GM13976 (cell line): ENCODE measurements around the gene GSTT2.
"Not testable (repeated sequence)": the region's sequence is repeated elsewhere in the genome, so short reads cannot be mapped to it uniquely, and the experiment has no call there.

Source experiments
- DNase-seq: peaks from one replicate; pipeline ENCODE4 v3.0.0; 2012; ENCODE audit warnings: low spot score
- in situ Hi-C: fragments of 300-500 bp; cut with MboI; formaldehyde crosslinking; loops from one replicate; pipeline ENCODE4 v1.12.0; 2022; ENCODE audit warnings: low sequenced_read_pairs, mixed read lengths, inconsistent platforms; ENCODE audit not compliant: unreplicated experiment
- TF ChIP-seq, protein P1 (sequence below): IDR thresholded peaks from 2 replicates; pipeline ENCODE4 v1.5.1; 2012; ENCODE audit warnings: borderline replicate concordance, mild to moderate bottlenecking; ENCODE audit not compliant: insufficient read depth; ENCODE audit errors: extremely low read depth, missing control alignments, control extremely low read depth

GSTT2 gene

DNA sequence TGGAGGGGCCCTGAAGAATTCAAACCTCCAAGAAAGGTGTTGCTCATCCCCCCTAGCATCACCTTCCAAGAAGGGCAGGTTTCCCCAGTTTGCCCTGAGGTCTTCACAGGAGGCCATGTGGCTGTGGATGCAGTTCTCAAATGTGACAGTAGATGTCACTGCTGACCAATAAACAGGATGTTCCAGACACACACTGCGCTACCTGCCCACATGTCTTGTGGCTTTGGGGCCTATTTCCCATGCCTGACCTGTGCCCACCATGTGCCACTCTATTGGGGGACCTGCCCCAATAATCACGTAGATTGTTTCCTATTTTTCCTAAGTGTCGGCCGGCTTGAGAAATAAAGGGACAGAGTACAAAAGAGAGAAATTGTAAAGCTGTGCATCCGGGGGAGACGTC lies 4.5 kb downstream of the GSTT2 start:
- TF ChIP-seq, protein P1, sequence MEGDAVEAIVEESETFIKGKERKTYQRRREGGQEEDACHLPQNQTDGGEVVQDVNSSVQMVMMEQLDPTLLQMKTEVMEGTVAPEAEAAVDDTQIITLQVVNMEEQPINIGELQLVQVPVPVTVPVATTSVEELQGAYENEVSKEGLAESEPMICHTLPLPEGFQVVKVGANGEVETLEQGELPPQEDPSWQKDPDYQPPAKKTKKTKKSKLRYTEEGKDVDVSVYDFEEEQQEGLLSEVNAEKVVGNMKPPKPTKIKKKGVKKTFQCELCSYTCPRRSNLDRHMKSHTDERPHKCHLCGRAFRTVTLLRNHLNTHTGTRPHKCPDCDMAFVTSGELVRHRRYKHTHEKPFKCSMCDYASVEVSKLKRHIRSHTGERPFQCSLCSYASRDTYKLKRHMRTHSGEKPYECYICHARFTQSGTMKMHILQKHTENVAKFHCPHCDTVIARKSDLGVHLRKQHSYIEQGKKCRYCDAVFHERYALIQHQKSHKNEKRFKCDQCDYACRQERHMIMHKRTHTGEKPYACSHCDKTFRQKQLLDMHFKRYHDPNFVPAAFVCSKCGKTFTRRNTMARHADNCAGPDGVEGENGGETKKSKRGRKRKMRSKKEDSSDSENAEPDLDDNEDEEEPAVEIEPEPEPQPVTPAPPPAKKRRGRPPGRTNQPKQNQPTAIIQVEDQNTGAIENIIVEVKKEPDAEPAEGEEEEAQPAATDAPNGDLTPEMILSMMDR = peak; percentile 35
- DNase-seq = no peak
- in situ Hi-C loops = no loop called here

DNA sequence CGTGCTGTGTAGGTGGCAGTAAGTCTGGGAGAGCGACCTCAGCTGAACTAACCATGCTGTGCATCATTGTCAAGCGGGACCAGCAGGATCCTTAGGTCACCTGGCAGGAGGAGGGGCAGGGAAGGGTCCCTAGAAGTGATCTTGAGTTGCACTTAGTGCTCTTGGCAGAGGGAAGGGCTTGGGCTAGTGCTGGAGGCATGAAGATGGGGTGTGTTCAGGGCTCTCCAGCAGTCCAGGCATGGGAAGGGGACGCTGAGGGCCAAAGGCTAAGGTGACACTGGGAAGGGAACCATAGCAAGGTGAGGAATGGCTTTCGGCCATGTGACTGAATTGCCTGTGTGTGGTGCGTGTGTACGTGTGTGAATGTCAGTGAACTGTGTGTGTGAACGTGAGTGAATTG lies 6.2 kb downstream of the GSTT2 start:
- in situ Hi-C loops, DNase-seq: not testable (repeated sequence)

DNA sequence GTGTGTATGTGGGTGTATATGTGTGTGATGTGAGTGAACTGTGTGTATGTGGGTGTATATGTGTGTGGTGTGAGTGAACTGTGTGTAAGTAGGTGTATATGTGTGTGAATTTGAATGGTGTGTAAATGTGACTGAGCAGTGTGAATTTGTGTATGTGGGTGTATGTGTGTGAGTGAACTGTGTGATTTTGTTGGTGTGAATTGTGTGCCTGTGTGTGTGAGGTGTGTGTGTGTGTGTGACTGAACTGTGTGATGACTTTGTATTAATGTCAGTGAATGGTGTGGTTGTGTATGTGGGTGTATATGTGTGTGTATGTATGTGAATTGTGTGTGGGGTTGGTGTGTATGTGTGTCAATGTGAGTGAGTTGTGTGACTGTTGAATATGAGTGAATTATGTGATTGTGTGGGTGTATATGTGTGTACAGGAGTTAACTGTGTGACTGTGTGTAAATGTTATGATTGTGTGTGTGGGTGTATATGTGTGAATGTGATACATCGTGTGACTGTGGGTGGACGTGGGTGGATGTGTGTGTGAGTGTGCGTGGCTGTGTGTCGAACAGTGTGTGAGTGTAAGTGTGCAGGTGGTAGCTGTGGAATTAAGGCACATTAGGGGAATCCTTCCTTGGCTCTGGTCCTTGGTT lies 6.7 kb downstream of the GSTT2 start:
- in situ Hi-C loops, DNase-seq: not testable (repeated sequence)

DNA sequence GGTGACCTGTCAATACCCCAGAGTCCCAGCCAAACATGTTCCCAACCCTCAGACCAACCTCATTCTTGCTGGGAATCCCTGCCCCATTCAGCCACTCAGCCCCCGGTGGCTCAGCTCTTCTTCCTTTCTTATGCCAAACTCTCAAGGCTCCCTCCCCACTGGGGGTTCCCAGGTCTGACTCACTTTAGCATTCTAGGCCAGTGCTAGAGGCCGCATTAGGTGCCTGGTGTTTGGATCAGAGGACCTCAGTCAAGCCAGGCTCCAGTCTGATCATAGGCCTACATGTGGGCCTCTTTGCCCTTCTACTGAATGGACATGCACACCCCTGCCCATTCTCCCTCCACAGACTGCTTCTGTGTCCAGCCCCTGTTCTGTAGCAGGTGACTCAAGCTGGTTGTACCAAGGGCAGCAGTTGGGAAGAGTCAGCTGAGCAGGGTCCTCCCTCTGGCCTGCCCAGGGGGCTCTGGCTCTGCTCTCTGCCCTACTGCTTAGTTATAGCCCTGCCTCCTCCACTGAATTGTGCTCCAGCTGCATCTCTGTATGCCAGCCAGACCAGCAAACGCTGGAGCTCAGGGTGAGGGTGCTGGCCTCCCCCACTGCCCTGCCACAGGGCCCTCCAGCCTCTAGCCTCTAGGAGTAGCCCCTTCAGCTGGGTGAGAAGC lies 9.8 kb downstream of the GSTT2 start:
- in situ Hi-C loops, DNase-seq: not testable (repeated sequence)

DNA sequence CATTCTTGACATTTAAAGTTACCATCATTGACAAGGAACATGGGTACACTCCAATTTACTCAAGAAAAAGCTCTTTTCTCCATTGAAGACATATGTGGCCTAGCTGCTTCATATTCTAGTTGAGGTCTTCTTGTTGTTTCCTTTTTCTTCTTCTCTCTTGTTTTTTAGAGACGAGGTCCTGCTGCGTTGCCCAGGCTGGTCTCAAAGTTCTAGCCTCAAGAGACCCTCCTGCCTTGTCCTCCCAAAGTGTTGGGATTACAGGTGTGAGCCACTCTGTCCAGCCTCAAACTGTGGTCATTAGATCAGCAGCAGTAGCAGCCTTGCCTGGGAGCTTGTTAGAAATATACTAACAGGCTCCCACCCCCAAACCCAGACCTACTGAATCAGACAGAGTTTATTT lies 13.1 kb downstream of the GSTT2 start:
- DNase-seq, in situ Hi-C loops: not testable (repeated sequence)

DNA sequence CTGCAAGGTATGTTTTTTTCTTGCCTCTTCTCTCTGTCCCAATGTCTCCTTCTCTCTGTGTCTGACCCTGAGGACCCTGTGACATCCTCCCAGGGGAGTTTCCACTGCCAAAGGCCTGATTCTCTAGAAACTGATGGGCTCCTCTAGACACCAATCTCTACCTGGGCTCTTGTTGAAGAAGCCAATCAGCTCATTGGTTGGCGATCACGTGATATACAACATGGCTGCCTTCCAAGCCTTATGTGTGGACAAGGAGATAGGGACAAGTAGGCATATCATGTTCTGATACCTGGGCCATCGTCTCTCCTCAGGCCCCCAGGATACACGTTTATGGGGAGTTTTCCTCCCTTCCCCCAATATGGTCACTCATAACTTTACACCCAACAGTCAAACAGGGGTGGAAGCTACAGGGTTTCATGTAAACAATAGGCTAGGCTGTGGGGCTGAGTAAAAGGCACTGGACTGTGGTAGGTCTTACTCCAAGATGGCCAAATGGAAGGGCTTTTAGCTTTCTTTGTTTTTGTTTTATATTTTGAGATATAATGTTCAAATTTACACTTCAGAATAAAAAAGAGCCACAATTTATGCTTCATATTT lies 13.7 kb downstream of the GSTT2 start:
- DNase-seq, in situ Hi-C loops: not testable (repeated sequence)

DNA sequence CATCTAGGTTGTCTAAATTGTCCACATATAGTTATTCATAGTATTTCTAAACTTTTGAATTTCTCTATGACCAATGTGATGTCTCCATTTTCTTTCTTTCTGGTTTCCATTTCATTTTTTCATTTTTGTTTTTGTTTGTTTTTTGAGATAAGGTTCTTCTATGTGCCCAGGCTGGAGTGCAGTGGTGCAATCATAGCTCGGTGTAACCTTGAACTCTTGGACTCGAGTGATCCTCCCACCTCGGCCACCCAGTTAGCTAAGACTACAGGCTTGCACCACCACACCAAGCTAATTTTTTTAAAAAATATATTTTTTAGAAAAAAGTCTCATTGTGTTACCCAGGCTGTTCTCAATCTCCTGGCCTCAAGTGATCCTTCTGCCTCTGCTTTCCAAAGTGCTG lies 17.2 kb downstream of the GSTT2 start:
- in situ Hi-C loops = no loop called here

DNA sequence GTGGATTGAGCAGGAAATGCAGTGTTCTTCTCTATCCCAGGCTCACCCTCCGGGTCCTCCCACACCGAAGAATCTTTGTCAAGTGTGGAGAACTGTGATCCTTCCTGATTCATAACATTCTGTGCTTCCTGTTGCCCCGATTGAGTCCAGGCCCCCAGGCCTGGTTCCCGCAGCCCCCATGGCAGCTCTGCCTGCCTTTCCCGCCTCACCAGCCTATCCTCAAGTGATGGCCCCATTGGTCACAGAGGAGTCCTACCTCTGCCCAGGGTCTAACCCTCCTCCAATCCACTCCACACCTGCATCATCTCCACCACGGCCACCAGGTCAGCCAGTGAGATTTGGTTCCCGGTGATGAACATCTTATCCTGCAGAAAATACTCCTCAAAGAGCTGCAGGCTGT lies 19.8 kb downstream of the GSTT2 start:
- DNase-seq, in situ Hi-C loops: not testable (repeated sequence)

More for the DNA sequence above, 17.2 kb downstream of the GSTT2 start:
- TF ChIP-seq, protein P1 = no peak
- DNase-seq = no peak

DNA sequence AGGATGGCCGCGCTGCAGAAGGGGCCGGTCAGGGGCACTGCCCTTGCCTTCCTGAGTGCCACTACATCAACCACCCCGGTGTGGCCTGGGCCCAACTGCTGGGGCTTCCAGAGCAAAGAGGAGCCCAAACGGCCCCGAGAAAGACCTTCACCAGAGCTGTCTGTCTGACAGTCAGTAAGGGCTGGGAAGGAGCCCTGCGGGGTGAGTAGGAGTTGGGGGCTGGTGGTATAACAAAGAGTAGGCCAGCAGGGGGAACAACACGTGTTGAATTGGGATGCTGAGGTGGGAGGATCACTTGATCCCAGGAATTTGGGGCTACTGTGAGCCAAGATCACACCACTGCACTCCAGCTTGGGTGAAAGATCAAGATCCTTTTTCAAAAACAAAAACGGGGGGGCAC lies 21.4 kb downstream of the GSTT2 start:
- in situ Hi-C loops = no loop called here
- TF ChIP-seq, protein P1 = no peak
- DNase-seq = peak; percentile 25

DNA sequence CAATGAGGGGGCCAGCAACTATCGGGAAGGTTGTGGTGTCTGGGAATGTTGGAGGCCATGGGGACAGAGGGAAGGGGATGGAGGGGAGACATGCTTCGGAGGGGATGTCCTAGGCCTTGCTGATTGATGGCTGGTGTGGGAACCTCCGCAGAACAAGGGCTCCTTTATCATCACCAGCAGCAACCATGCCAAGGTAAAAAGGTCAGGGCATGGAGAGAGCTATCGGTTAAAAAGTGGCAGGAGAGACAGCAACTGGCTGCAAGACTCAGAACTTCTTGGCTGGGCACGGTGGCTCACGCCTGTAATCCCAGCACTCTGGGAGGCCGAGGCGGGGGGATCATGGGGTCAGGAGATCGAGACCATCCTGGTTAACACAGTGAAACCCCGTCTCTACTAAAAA lies 22.3 kb downstream of the GSTT2 start:
- no peak for DNase-seq
- in situ Hi-C loops = no loop called here
- TF ChIP-seq, protein P1 = no peak
